Activated CD4-positive, alpha-beta T cell treated with anti-CD3 and anti-CD28 coated beads for 4 hours (primary cell): ENCODE results near the gene PRDX4.
"Not testable (repeated sequence)": the region's sequence is repeated elsewhere in the genome, so short reads cannot be mapped to it uniquely, and the experiment has no call there.

Experiments used
- DNase-seq, 2 donors: peaks; one replicate each; pipeline ENCODE4 v3.0.0-alpha.2; 2020

Gene PRDX4

DNA sequence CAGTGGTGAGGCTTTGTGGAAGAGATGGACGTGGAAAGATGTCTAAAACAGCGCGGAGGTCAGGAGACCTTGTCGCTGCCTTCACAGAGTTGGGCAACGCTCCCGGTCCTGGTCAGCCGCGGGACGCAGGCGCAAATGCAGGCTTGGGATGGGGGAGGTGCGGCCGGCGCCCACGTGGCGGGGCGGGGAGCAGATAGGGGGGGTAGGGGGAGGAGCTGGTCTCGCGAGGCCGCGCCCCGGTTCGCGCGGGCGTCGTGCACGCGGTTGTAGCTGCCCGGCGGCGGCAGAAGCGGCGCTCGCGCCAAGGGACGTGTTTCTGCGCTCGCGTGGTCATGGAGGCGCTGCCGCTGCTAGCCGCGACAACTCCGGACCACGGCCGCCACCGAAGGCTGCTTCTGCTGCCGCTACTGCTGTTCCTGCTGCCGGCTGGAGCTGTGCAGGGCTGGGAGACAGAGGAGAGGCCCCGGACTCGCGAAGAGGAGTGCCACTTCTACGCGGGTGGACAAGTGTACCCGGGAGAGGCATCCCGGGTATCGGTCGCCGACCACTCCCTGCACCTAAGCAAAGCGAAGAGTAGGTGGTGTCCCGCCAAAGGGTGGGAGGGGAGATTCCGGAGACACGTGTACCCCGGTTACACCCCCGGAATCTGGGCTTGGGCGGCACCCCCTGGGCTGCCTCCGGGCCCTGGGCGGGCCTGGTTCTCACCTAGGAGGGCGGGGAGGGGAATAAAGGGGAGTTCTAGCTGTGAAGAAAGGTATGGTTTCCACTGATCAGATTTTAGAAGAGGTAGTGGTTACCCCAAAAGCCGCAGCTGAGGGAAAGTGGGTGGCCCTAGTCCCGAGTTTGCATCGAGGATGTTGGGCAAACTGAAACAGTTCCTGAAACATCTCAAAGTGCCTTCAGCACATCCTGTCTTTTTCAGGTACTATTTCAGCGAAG lies at the start of gene PRDX4:
Gene PRDX4, plus strand, starts transcription at position 255 of the 939 bp plus-strand sequence. Its CDS starts 78 bp downstream, at position 333.
- peak; percentile 70 to 76 for DNase-seq

DNA sequence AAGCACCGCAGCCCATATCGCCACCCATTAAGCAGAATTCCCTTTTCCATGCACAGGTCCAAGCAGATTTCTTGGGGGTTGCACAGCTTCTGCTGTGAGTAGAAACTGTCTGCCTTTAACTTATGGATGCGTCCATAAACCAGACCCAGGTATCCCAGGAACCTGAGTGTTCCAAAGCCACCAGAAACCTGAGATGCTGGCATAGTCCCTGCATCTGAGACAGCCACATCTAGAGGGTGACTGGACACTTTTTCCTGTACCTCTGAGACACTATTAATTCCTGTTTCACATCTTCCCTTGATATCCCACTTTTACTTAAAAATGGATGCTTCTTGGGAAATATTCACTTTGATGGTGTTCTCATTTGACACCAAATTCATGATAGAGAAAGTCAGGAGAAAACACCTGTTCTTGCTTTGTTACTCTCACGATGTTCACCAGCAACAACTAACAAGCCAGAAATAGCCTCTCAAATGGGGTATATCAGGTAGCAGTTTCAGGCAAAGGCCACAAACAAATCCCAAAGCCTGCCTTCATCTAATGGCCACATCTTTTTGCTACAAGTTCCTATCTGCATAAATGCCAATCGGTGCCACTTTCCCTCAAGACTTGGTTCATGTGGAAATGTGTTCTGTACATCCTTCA lies 45.5 kb upstream of the PRDX4 start:
- DNase-seq: no peak

DNA sequence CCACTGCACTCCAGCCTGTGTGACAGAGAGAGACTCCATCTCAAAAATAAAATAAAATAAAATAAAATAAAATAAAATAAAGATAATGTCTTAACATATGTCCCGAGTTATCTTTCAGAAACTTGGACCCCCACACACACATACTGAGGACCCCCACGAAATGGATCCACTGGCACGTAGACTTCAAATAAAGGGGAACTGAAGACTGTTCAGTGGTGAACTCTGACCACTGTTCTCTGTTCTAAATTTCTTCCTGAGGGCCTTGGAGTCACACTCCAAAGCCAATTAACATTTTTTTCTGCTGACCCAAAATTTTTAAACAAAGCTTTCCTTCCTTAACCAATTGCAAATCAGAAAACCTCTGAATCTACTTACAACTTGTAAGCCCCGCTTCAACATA lies 43.5 kb upstream of the PRDX4 start:
- DNase-seq: no peak

DNA sequence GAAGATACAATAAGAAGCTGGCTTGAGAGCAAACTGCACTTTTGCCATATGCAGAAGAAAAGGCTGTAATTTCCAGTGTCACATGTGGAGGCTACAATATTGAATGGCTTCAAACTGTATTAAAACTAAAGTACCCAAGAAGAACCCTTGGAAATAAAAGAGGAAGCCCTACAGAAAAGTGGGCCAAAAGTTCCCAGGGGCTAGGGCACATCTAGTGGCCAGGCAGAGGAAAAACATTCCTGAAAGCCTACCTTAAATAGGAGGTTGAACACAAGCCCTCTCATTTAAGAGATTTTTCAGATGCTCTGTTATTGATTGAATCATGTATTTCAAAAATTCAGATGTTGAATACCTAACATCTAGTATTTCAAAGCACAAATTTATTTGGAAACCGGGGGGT lies 40.6 kb upstream of the PRDX4 start:
- no peak for DNase-seq

DNA sequence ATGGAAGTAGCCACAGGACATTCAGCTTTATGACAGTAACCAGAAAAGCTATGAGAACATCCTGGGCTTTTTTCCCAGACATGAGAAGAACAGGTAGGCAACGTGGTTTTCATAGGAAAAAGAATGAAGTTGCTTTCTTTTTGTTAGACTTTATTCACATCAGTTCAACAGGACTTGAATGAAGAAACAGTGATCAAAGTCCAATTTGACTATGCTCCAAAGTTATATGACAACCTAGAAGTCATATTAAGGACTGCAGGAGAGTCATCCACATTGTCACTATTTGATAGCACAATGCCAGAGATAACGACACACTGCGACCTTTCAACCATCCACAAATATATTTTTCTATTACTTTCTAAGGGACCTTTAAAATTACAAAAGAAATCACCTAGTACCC lies 39.2 kb upstream of the PRDX4 start:
- no peak for DNase-seq

DNA sequence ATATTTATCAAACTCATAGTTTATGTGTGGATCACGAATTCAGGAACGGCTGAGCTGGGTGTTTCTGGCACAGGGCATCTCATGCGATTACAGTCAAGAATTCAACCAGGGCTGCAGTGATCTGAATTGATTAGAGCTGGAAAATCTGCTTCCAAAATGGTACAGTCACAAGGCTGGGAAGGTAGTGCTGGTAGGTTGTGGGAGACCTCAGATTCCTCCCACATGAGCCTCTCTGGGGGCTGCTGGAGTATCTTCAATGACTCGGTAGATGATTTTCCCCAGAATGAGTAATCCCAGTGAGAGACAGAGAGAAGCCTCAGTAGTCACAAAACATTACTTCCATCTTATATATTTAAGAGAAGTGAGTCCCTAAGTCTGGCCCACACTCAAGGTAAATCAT lies 36.2 kb upstream of the PRDX4 start:
- DNase-seq: no peak

DNA sequence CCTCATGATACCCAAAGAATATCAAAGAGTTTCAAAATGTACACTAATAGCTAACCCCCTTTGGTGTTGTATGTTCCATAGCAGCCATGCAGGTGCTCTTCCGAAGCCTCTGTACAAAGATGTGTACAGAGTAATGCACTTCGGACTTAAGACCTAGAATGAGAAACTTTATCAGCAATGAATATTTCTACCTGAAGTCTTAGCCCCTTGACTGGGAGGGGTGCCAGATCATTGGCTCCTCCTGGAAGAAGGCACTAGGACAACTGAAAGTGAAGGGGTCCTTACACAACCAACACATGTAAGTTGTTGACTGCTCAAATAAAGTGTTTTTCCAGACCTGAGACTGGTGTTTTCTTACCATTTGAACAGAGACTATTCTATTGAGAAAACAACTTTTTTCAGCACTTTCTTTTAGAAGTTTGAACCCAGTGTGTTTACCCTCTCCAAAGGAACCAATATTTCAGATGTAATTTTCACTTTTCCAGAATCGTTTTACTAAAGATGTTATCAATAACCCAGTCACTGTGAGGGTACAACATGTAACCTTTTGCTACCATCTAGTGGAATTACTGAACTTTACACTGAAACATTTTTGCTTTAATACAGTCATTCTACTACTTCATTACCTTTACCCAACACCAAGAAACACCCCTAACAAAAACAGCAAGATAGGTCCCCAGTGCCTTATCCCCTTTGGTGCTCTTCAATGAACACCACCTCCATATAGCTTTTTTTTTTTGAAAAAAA lies 33.3 kb upstream of the PRDX4 start:
- DNase-seq: no peak

DNA sequence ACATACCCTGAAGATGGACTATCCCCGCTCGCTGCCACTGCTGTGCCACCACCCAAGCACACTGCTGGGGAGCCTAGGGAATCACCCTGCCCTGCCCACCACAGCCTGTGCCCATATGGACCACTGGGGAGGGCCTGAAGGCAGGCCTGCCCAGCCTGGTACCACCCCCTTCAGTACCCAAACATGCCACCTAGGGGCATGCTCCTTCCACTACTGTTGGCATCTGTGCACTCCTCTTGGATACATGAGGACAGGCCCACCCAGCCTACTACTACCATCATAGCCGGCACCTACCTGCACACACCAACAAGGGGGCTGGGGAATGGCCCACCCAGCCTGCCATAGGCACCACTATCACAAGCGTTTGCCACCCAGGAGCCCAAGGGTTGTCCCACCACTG lies 30.1 kb upstream of the PRDX4 start:
- peak in 1 of 2 donors; percentile 39 for DNase-seq

DNA sequence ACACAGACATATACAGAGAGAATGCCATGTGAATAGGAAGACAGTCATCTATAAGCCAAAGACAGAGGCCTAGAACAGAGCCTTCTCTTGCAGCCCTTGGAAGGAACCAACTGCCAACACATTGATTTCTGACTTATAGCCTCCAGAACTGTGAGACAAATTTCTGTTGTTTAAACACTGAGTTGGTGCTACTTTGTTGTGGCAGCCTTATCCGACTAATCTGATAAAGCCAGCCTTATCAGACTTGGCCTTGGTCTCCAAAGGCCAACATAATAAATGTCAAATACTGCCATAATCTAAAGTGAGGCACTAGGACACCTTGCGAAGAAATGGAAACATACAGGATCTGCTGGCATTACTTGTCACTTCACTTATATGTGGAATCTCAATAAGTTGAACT lies 24.3 kb upstream of the PRDX4 start:
- DNase-seq: no peak

DNA sequence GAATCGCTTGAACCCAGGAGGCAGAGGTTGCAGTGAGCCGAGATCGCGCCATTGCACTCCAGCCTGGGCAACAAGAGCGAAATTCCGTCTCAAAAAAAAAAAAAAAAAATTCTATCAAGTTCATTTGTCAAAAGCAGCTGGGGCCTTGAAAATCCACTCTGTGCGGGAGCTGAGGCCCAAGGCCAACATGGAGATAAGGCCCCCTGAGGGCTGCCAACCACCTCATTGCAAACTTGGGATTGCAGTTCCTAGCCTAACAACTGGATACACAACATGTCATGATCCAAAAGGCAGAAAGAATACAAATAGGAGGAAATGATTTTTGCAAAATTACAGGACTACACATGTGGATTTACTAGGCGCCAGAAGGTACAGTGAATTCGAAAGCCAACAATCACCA lies 22.5 kb upstream of the PRDX4 start:
- DNase-seq: no peak

DNA sequence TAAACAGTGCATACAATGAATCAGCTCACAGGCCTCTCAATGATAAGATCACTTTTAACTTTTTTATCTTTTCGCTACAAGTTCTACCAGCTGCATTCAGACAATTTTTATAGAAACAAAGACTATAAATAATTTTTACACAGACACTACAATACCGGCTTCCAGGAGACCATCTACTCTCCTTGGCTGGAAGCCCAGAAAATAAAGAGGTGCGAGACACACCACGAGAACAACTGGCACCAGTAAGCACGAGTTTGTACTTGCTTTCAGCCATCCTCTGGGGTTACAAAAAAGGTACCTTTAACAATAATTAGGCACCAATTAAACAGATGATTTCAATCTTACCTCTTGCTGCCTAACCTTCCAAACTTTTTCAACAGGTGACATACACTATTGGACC lies 11.2 kb upstream of the PRDX4 start:
- DNase-seq: no peak

DNA sequence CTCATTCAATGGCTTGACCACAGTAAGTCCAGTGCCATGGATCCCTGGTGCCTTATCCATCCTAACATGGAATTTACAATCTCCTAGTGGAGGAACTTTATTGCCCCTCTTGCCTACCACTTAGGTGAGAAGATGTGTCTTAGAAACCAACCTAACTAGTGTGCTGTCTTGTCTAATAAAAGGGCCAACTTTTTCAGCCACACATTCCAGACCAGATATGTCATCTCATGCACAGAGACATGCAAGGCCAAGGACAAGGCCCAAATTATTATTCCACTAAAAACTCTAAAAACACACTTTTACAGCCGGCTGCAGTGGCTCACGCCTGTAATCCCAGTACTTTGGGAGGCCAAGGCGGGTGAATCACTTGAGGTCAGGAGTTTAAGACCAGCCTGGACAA lies 10.6 kb upstream of the PRDX4 start:
- no peak for DNase-seq

DNA sequence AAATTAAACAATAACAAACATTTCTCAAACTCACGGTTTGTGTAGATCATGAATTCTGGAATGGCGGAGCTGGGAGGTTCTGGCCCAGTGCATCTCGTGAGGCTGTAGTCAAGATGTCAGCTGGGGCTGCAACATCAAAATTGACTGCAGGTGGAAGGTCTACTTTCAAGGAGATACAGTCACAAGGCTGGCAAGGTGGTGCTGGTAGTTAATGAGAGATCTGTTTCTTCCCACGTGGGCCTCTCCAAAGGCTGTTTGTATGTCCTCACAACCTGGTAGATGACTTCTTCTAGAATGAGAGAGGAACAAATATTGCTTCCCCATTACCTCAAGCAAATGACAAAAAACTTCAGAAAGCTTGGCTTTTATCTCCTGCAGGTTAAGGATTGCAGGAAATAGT lies 8.0 kb upstream of the PRDX4 start:
- DNase-seq: no peak

DNA sequence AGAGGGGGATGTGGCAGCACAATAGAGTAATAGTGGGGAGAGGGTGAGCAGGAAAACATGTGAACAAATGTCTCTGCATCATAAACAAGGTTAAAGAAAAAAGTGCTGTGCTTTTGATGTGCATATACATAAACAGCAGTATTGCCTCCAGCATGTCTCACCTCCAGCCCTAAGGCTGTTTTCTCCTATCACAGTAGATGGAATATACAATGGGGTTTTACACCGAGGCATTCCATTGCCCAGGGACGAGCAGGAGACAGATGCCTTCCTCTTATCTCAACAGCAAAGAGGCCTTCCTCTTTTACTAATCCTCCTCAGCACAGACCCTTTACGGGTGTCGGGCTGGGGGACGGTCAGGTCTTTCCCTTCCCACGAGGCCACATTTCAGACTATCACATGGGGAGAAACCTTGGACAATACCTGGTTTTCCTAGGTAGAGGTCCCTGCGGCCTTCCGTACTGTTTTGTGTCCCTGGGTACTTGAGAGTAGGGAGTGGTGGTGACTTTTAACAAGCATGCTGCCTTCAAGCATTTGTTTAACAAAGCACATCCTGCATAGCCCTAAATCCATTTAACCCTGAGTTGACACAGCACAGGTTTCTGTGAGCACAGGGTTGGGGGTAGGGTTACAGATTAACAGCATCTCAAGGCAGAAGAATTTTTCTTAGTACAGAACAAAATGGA lies 7.1 kb upstream of the PRDX4 start:
- not testable (repeated sequence) for DNase-seq

DNA sequence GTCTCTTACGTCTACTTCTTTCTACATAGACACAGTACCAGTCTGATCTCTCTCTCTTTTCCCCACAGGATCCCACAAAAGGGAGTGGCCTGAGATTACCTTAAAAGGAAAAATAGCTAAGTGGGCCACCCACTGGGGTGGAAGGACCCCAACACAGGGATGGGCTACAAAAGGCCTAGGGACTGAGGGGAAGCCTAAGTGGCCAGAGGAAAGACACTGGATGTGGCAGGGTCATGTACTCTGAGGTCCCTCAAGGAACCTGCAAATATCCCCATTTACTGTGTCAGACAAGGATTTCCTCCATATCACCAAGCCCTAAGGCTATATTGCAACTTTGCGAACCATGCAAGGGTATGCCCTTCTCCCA lies 6.5 kb upstream of the PRDX4 start:
- DNase-seq: no peak

DNA sequence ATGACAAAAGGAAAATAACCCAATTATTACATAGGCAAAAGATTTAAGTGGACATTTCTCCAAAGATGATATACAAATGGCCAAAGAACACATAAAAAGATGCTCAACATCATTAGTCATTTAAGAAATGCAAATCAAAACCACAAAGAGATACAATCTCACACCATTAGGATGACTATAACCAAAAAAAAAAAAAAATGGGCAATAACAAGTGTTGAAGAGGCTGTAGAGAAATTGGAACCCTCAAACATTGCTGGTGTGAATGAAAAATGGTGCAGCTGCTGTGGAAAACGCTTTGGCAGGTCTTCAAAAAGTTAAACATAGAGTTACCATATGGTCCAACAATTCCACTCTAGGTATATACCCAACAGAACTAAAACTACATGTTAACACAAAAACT lies 5.6 kb upstream of the PRDX4 start:
- no peak for DNase-seq

DNA sequence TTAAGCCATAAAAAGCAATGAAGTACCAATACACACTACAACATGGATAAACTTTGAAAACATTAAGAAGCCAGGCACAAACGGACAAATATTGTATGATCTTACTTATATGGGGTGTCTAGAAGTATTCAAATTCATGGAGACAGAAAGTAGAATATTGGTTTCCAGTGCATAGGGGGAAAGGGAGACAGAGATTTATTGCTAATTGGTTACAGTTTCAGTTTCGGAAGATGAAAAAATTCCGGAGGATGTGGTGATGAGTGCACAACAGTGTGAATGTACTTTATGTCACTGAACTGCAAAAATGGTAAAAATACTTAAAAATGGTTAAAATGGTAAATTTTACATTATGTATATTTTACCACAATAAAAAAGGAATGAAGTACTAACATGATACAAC lies 5.1 kb upstream of the PRDX4 start:
- DNase-seq: no peak

DNA sequence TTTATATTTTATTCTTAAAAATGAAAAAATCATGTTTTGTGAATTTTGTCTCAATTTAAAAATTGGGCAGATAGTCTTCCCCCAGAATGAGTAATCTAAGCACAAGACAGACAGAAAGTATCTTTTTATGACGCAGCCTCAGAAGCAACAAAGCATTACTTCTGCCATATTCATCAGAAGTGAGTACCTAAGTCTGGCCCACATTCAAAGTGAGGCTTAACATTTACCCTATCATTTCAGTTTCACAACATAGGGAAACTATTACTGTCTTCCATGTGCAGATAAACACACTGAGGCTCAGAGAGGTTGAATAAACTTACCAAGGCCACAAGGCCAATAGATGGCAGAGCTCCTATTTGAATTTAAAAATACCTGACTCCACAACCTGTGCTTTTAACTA lies 4.4 kb upstream of the PRDX4 start:
- no peak for DNase-seq

DNA sequence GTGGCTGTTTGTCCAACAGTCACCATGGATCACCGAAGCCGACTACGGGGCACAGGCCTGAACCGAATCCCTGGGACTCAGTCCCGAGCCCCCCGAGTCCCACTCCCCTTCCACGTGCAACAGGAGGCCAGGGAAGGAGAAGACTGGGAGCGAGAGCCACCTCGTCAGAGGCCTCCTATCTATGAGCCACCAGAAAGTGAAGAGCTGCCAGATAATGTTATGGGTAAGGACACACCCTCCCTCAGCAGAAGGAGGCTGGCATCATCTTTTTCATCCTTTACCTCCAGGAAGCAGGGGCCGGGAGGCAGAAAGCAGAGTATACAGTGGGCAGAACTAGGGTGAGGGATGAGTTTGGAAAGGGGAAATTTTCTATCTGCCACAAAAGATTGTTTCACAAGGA lies 2.8 kb upstream of the PRDX4 start:
- no peak for DNase-seq

DNA sequence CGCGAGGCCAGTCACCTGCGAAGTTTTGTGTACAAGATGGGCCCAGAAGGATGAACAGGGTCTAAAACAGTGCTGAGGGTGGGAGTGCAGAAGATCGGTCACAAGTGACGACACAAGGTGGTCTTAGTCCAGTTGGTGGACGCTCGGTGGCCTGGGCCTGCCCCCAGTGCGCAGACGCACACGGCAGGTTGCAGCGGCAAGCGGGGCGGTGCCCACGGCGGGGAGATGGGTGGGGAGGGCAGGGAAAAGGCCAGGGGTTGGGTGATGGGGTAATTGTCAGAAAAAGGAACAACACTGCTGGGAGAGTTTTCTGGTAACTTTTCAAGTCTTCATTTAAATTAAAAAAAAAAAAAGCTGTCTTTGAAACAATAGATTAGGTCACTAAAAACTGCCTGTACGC lies 1.0 kb upstream of the PRDX4 start:
- DNase-seq: no peak

DNA sequence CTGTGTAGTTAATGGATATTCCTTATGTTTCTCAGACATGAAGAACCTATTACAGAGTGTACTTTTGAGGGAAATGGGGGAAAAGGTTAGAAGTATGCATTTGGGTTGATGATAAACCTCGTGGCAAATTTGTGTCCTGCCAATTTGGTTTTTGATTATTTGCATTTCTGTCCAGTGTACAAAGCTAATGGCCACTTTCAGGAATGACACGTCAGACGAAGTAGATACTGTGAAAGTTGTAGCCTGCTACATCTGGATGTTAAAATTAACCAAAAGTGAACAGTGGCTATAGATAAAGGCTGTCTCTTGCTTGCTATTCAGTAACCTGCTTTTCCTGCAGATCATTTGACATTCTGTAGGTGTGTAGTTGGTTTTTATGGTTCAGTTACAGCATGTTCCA lies 1.0 kb downstream of the PRDX4 start:
- DNase-seq: no peak

DNA sequence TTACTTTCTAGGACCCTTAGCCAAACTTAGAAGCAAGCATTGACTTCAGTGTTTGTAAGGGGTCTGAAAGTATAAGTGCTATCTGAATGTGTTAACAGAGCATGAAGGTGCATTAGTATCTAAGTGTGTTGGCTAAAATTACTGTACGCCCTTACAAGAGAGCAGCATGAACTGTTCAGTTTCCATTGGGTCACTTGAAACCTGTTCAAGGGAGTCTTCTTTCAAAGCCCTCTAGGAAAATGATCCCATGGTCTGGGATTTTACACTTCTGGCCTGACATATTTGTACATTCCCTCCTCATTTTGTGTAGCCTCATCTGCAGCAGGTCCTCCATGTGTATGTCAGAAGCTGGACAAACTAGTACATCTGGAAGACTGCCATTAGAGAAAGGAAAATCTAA lies 3.2 kb downstream of the PRDX4 start:
- no peak for DNase-seq

DNA sequence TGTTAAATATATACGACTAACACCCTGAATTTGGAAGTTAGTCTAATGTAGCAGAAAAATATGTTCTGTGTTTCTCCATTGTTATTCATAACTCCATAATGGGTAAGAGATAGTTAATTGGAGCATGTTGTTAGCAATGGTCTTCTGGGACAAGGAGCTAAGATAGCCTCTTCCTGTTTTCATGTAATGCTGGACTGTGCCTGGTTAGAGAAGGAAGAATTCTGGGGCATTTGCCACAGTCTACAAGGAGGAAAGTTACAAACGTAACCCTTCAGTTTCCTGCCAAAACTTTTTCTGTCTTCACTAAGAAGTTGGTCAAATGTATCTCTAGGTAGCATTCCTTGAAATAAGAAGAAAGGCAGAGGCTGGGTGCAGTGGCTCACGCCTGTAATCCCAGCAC lies 5.8 kb downstream of the PRDX4 start:
- no peak for DNase-seq
